Right lobe of liver (tissue), 6 donors: Measurements from ENCODE around the gene SNRPD3. TPM values are rescaled to one million over a fixed set of nuclear protein-coding genes. Genes with fewer than 3 reads are reported as not detected.

Source experiments
- ATAC-seq, 4 donors: fragments of 200-7000 bp; cut with Tn5 transposase; one replicate each; pipeline ENCODE4 v1.9.1; 2020; ENCODE audit warnings: mild to moderate bottlenecking in 4 of 4, moderate library complexity in 4 of 4
- DNase-seq, 3 donors: peaks; one replicate each; pipeline ENCODE4 v3.0.0-alpha.2; 2020
- H3K27ac ChIP-seq, 3 donors: fragments of 200-600 bp; one replicate each; pipeline ENCODE4 v1.8.0; 2022
- H3K27me3 ChIP-seq, 2 donors: fragments of 200-600 bp; one replicate each; pipeline ENCODE4 v1.8.0; 2022
- H3K36me3 ChIP-seq, 4 donors: fragments of 200-600 bp; sonication (generic) in 1 of 4; one replicate each; pipeline versions ENCODE4 v1.5.1 to v1.8.0; 2017 to 2022; ENCODE audit warnings: control low read depth in 1 of 4
- H3K4me1 ChIP-seq, 4 donors: fragments of 200-600 bp; sonication (generic) in 1 of 4; one replicate each; pipeline versions ENCODE4 v1.5.1 to v1.8.0; 2017 to 2022; ENCODE audit warnings: control low read depth in 1 of 4
- H3K4me3 ChIP-seq, 3 donors: fragments of 200-600 bp; one replicate each; pipeline ENCODE4 v1.8.0; 2022
- H3K9me3 ChIP-seq, 4 donors: fragments of 200-600 bp; sonication (generic) in 1 of 4; one replicate each; pipeline versions ENCODE4 v1.5.1 to v1.8.0; 2017 to 2022; ENCODE audit warnings: control low read depth in 1 of 4
- CTCF ChIP-seq, 4 donors: fragments of 200-600 bp in 3 of 4; fragments of 450-650 bp in 1 of 4; IDR thresholded peaks; one replicate each; pipeline versions ENCODE4 v1.5.1 to v1.8.0; 2016 to 2022; ENCODE audit warnings: antibody characterized with exemption in 4 of 4, mild to moderate bottlenecking in 2 of 4
- POLR2A ChIP-seq: fragments of 450-650 bp; IDR thresholded peaks from one replicate; pipeline ENCODE4 v1.6.1; 2017; ENCODE audit warnings: antibody characterized with exemption, mild to moderate bottlenecking
- WGBS: methylation state at CpG from one replicate; pipeline ENCODE4 v1.1.6; 2018; ENCODE audit warnings: low coverage, low lambda C conversion rate; ENCODE audit not compliant: insufficient coverage; ENCODE audit errors: missing lambda C conversion rate; 5-methylcytosine and 5-hydroxymethylcytosine counted together
- intact Hi-C, 2 donors: fragments of 100-400 bp; cut with DNase I; formaldehyde crosslinking; loops; one replicate each; pipeline versions ENCODE4 v1.11.2 to v1.14.1; 2022
- long read RNA-seq: library from polyadenylated mRNA; unstranded; transcript quantifications from one replicate; pipeline ENCODE4 v2.0.0, GENCODE V29; 2019
- total RNA-seq, 6 experiments: library from RNA; depleted of rRNA in 2 of 6; stranded (reverse); fragments of >200 nt in 2 of 6; fragmentation: NEBNext Ultra II Directional in 3 of 6; extraction: Animal tissue kit (Norgen Biotek cat#: 25700) in 3 of 6; gene quantifications; one replicate each; pipeline versions ENCODE4 v1.1.0 to v1.2.4, GENCODE V29; 2016 to 2023
- donor health status: DM: no; HTN: yes; CAD: no.
- donor health status: DM: no; HTN: no; CAD: no.
- donor health status: DM: no; HTN: no; CAD: no.
- donor health status: DM: no; HTN: yes; CAD: no.
- donor health status: DM: no; HTN: yes; CAD: no.

The SNRPD3 gene
- 100 to 1,000 TPM in 2 of 6 experiments, 10 to 100 TPM in 4; 43.3 to 180 (median 53.4) TPM for total RNA-seq
- long read RNA-seq, transcript SNRPD3-201 (4 exons, 1,763 nt) = major isoform, 23 of 33 reads
- long read RNA-seq, partial matches to known transcripts = 8 of 33 reads
- long read RNA-seq, other reads (novel, unspliced or antisense) = 2 of 33 reads

- 0% methylated on average over 12 of the region's 59 CpGs for WGBS
- ATAC-seq (peak; percentile 77 to 86 (median 81)), DNase-seq (peak; percentile 100)
- peak within 1 kb of the TSS; percentile 96 to 99 (median 97) for H3K27ac ChIP-seq
- TF ChIP-seq CTCF (IDR thresholded peaks at IDR 0.05) = peak in 2 of 4 donors; percentile 11 to 26
- TF ChIP-seq POLR2A = peak; percentile 78
- peaks cover 0 to 51% (median 18%) of the 10 kb centered on the region in 4 donors for H3K4me1 ChIP-seq
- no peaks in the 10 kb centered on the region for H3K9me3 ChIP-seq
- intact Hi-C loops = loop anchor here in 1 of 2 donors (10.0 kb wide), 1 partner anchor 49 kb away; the partner anchor contains the start of gene GGT1
- peaks cover 0 to 34% (median 14%) of the 10 kb centered on the region in 4 donors for H3K36me3 ChIP-seq
- H3K27me3 ChIP-seq = no peaks in the 10 kb centered on the region
- H3K4me3 ChIP-seq = peak within 1 kb of the TSS; percentile 94 to 100 (median 98)
Observed at GRCh38 chr22:24555165-24556039, at the start of gene SNRPD3. SNRPD3 (plus strand) TSS chr22:24555999; CDS start chr22:24557675, 1,676 bp downstream.

DNA sequence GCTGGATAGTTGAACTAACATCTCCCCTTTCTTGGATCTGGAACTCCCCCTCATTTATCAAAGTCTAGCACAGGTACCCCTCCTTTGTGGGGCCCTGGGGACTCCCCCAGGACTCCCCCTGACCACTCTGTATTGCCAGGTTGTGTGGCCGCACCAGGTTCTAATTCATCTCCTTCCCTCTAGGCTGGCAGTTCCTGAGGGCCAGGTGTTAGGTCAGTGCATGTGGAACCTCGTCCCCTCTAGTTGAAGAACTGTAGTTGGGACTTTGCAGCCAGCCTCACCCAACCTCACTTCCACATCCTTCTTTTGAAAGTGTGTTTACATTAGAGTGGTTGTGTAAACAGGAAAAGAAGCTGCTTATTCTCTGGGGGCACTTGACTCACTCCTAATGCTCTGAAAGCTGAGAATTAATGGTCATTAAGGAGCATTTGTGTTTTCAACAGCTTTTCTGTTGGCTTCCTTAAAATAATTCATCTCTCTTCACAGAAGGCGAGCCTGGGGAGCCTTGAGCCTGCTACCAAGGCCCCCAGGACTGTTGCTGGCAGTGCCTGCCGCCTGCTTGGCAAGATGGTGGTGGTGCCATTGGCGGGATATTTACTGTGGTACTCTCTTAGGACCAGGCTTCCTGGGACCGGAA lies 48.9 kb upstream of the SNRPD3 start:
- peak overlapping the region; percentile 56 to 91 (median 78) for H3K27ac ChIP-seq
- TF ChIP-seq POLR2A = no peak
- TF ChIP-seq CTCF (IDR thresholded peaks at IDR 0.05) = no peak
- DNase-seq = no peak
- H3K4me1 ChIP-seq = peaks cover 0 to 98% (median 47%) of the 10 kb centered on the region in 4 donors
- intact Hi-C loops = no loop called here
- peak; percentile 0 to 20 (median 6) for ATAC-seq
- no peaks in the 10 kb centered on the region for H3K27me3 ChIP-seq
- 55% methylated on average over 4 of the region's 6 CpGs for WGBS
- peaks cover 0 to 18% (median 7%) of the 10 kb centered on the region in 4 donors for H3K36me3 ChIP-seq
- no peaks in the 10 kb centered on the region for H3K9me3 ChIP-seq
- H3K4me3 ChIP-seq = no peak overlapping the region

DNA sequence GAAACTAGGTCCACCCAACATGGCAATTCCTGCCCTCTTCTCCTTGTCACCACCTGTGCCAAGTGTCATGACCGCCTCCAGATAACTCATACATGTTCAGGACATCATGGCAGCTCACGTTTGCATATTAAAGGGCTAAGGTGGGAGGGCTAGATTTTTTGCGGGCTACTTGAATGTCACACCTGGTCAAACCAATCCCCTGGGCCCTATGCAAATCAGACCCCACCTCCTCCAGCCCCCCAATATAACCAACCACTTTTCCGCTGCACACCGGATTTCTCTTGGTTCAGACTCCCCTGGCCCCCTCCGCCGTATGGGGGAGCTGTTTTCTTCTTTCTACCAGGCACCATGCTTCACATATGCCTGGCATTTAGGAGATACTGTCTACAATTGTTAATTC lies 48.1 kb upstream of the SNRPD3 start:
- intact Hi-C loops = no loop called here
- H3K4me1 ChIP-seq = peaks cover 0 to 97% (median 50%) of the 10 kb centered on the region in 4 donors
- no peaks in the 10 kb centered on the region for H3K9me3 ChIP-seq
- no peak for ATAC-seq
- no peaks in the 10 kb centered on the region for H3K27me3 ChIP-seq
- no peak for DNase-seq
- 89% methylated on average over 5 of the region's 7 CpGs for WGBS
- peaks cover 0 to 10% (median 4%) of the 10 kb centered on the region in 4 donors for H3K36me3 ChIP-seq
- no peak overlapping the region for H3K4me3 ChIP-seq
- no peak for TF ChIP-seq POLR2A
- no peak for TF ChIP-seq CTCF (IDR thresholded peaks at IDR 0.05)
- peak overlapping the region in 2 of 3 donors; percentile 78 to 91 for H3K27ac ChIP-seq
